ENCODE results near the gene OPRL1. TPM values are rescaled to one million over a fixed set of nuclear protein-coding genes. Genes with fewer than 3 reads are reported as not detected.

Gene OPRL1
- total RNA-seq, 4 donors from 2014 or later, result 0.21 to 1.5 (median 0.71) TPM

DNA sequence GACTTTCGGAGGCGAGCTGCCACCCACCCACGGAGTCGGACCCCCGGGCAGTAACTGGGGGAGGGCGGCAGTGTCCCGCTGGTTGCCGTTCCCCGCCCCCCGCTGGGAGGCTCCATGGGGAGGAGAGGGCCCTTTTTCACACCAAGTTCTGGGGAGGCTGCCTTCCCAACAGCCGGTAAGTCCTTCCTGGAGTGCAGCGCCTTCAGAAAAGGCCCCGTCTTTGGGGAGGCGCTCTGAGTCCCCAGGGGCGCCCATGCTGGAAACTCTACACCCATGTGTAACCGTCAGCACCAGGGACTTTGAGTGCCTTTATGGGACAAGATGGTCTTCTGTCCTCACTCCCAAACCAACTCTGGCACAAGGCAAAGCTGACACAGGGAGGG lies 30.0 kb upstream of the OPRL1 start:
- DNase-seq (ENCODE audit: low spot score in 2 of 2), result no peak
- H3K27me3 ChIP-seq, result peaks cover 0 to 88% of the 10 kb centered on the region in 2 donors
- peaks cover 0 to 38% (median 3%) of the 10 kb centered on the region in 4 donors for H3K4me1 ChIP-seq
- WGBS, 2 donors, result 12 to 16% methylated on average over 5 to 7 of the region's 16 CpGs
- peak overlapping the region in 1 of 4 donors; percentile 77 for H3K27ac ChIP-seq
- H3K4me3 ChIP-seq, result peak overlapping the region in 2 of 4 donors; percentile 3 to 47
- no peaks in the 10 kb centered on the region for H3K36me3 ChIP-seq
- no peak for TF ChIP-seq EP300 (IDR thresholded peaks at IDR 0.05)
- TF ChIP-seq, protein P1, sequence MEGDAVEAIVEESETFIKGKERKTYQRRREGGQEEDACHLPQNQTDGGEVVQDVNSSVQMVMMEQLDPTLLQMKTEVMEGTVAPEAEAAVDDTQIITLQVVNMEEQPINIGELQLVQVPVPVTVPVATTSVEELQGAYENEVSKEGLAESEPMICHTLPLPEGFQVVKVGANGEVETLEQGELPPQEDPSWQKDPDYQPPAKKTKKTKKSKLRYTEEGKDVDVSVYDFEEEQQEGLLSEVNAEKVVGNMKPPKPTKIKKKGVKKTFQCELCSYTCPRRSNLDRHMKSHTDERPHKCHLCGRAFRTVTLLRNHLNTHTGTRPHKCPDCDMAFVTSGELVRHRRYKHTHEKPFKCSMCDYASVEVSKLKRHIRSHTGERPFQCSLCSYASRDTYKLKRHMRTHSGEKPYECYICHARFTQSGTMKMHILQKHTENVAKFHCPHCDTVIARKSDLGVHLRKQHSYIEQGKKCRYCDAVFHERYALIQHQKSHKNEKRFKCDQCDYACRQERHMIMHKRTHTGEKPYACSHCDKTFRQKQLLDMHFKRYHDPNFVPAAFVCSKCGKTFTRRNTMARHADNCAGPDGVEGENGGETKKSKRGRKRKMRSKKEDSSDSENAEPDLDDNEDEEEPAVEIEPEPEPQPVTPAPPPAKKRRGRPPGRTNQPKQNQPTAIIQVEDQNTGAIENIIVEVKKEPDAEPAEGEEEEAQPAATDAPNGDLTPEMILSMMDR (IDR thresholded peaks at IDR 0.05), result no peak
- no peak for TF ChIP-seq POLR2A (IDR thresholded peaks at IDR 0.05)
- H3K9me3 ChIP-seq, result no peaks in the 10 kb centered on the region

DNA sequence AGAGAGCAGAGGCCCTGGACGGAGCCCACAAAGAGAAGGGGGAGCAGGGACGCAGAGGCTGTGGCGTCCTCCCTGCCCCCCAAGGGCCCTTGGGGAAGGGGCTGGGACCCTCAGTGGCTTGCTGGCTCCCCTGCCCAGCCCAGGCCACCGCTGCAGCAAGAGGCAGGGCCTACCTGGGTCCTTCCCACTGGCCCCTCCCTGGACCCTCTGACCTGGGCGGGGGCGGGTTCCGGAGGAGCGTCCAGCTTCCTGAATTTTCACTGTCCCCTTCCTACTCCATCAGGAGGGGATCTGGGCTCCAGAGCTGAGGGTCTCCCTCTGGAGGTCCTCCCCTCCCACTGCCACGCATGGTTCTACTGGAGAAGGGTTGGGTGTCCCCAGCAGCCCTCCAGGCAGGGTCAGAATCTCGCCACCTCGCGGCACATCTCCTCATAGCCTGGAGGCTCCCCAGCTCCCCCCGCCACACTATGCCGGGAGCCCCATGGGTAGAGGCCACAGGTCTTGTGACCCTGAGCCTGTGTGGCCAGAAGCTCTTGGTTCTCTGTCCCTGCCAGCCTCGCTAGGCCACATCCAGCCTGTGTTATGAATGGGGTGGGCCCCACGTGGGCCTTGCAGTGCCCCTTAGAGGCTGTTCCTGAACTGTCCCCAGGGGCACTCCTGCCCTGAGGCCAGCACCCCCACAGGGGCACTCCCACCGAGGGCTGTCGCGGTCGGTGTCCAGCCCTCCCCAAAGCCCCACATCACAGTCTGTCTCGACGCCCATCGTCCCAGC lies 29.4 kb upstream of the OPRL1 start:
- TF ChIP-seq POLR2A (IDR thresholded peaks at IDR 0.05) (no peak), EP300 (IDR thresholded peaks at IDR 0.05) (no peak)
- TF ChIP-seq, protein P1 (IDR thresholded peaks at IDR 0.05), result no peak
- peaks cover 0 to 43% (median 3%) of the 10 kb centered on the region in 4 donors for H3K4me1 ChIP-seq
- H3K4me3 ChIP-seq, result peak overlapping the region in 1 of 4 donors; percentile 47
- H3K9me3 ChIP-seq, result no peaks in the 10 kb centered on the region
- no peak for DNase-seq (ENCODE audit: low spot score in 2 of 2)
- peaks cover 0 to 88% of the 10 kb centered on the region in 2 donors for H3K27me3 ChIP-seq
- H3K27ac ChIP-seq, result peak overlapping the region in 2 of 4 donors; percentile 55 to 77
- 66 to 68% methylated on average over 17 to 19 of the region's 23 CpGs for WGBS, 2 donors
- H3K36me3 ChIP-seq, result no peaks in the 10 kb centered on the region

DNA sequence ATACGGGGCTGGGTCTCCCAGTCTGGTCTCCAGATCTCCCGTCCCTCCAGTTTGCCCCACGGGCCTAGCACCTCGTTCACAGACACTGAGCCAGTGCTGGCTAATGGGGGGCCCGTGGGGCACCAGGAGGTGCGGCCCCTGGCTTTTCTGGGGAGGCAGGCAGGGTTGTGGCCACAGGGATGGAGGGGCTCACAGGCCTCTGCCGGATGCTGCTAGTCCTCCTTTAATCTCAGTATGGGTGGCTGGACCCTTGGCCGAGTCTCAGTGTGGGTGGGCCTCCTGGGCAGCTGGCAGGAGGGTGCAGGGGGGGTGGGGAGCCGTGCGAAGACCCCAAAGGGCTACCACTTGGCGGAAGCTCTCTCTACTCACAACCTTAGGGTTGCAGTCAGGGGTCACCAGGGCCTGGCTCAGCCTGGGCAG lies 28.8 kb upstream of the OPRL1 start:
- TF ChIP-seq EP300 (IDR thresholded peaks at IDR 0.05) (no peak), POLR2A (IDR thresholded peaks at IDR 0.05) (no peak)
- TF ChIP-seq, protein P1 (IDR thresholded peaks at IDR 0.05), result no peak
- H3K4me3 ChIP-seq, result no peak overlapping the region
- DNase-seq (ENCODE audit: low spot score in 2 of 2), result no peak
- peaks cover 0 to 88% of the 10 kb centered on the region in 2 donors for H3K27me3 ChIP-seq
- H3K9me3 ChIP-seq, result no peaks in the 10 kb centered on the region
- H3K27ac ChIP-seq, result peak overlapping the region in 2 of 4 donors; percentile 55 to 77
- H3K4me1 ChIP-seq, result peaks cover 0 to 49% (median 4%) of the 10 kb centered on the region in 4 donors
- 73 to 79% methylated on average over 7 to 11 of the region's 11 CpGs for WGBS, 2 donors
- H3K36me3 ChIP-seq, result no peaks in the 10 kb centered on the region

DNA sequence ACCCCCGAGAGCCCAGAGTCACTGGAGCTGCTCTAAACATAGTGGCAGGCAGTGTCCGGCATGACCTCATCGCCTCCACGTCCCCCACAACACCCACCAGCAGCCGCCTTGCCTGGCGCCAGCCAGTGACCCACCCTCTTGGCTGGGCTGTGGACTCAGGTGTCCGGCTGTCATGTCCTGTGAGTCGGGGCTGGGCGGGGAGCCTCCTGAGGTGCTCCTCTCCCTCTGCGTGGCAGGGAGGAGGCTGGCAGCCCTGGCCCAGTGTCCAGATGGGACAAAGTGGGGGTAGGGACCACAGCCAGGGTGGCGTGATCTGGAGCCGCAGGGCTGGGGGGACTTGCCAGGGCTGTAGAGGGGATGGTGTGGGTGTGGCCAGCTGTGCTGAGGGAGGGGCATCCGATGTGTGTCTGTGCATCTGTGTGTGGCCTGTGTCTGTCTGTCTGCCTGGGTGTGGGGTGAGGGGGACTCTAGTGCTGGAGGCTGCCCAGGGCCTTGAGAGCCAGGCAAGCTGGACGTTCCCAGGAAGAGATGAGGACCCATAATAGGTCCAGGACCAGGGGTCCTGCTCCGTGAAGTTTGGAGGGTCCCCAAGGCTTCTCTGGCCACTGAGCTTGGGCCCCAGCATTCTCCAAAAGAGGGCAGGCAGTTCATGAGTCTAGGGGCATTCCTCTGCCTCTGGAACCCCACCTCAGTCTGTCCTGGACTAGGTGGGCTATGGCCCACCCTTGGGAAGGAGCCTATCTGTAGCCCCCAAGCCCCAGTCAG lies 28.1 kb upstream of the OPRL1 start:
- H3K27me3 ChIP-seq, result peaks cover 0 to 88% of the 10 kb centered on the region in 2 donors
- H3K4me3 ChIP-seq, result no peak overlapping the region
- 48 to 57% methylated on average over 3 to 14 of the region's 15 CpGs for WGBS, 2 donors
- no peaks in the 10 kb centered on the region for H3K9me3 ChIP-seq
- DNase-seq (ENCODE audit: low spot score in 2 of 2), result no peak
- TF ChIP-seq, protein P1 (IDR thresholded peaks at IDR 0.05), result no peak
- no peaks in the 10 kb centered on the region for H3K36me3 ChIP-seq
- peaks cover 0 to 56% (median 4%) of the 10 kb centered on the region in 4 donors for H3K4me1 ChIP-seq
- peak overlapping the region in 2 of 4 donors; percentile 17 to 77 for H3K27ac ChIP-seq

DNA sequence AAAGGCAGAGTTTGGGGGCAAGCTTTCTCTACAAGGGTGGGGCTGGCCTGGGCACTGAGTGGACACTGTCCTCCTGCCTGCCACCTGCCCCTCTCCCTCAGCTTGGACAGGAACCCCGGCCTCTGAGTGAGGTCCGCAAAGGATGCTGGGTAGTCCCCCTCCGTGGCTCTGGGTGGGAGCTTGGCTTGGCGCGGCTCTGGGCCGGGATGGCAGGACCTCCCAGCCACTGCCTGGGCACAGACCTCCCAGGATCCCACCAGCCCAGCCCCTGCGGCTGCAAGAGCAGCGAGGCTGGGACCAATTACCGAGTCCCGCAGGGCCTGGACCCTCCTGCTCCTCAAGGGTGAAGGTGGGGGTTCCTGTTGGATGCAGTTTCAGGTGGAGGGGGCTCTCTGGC lies 27.6 kb upstream of the OPRL1 start:
- Histone ChIP-seq H3K9me3 (no peaks in the 10 kb centered on the region), H3K36me3 (no peaks in the 10 kb centered on the region), H3K27ac (peak overlapping the region in 2 of 4 donors; percentile 17 to 73), H3K27me3 (peaks cover 0 to 85% of the 10 kb centered on the region in 2 donors), H3K4me3 (no peak overlapping the region), H3K4me1 (peaks cover 0 to 61% (median 4%) of the 10 kb centered on the region in 4 donors)
- no peak for DNase-seq (ENCODE audit: low spot score in 2 of 2)
- 48 to 86% methylated on average over 5 to 7 of the region's 10 CpGs for WGBS, 2 donors
- TF ChIP-seq EP300 (IDR thresholded peaks at IDR 0.05) (no peak), POLR2A (IDR thresholded peaks at IDR 0.05) (no peak)
- TF ChIP-seq, protein P1 (IDR thresholded peaks at IDR 0.05), result no peak

Data from tibial nerve (tissue), 4 donors.